Measurements from ENCODE around the gene SERTM1. TPM values are rescaled to one million over a fixed set of nuclear protein-coding genes. Genes with fewer than 3 reads are reported as not detected.

The SERTM1 gene
- total and polyA plus RNA-seq, 2 experiments from 2014 or later, result 0.47 to 1.4 TPM

GRCh38 chr13:36674337-36675212, 755 bp downstream of the SERTM1 start:
- Histone ChIP-seq H3K9me2 (ENCODE audit: insufficient read depth) (no peaks in the 10 kb centered on the region), H3K79me2 (replicated peaks; ENCODE audit: insufficient read depth) (no peaks in the 10 kb centered on the region), H3K27ac (ENCODE audit: low read depth) (no peak overlapping the region), H2AFZ (peak overlapping the region; percentile 98), H3K4me3 (peak overlapping the region; percentile 88), H3K36me3 (ENCODE audit: insufficient read depth) (no peaks in the 10 kb centered on the region), H3K4me1 (ENCODE audit: insufficient read depth) (peaks cover 7% of the 10 kb centered on the region), H3F3A (replicated peaks; ENCODE audit: low read depth) (peaks cover 8% of the 10 kb centered on the region; the same call in 1 of the 2 replicates), H3K4me2 (peak overlapping the region; percentile 98), H3K27me3 (ENCODE audit: insufficient read depth) (peaks cover 51% of the 10 kb centered on the region), H4K20me1 (replicated peaks; ENCODE audit: insufficient read depth) (no peaks in the 10 kb centered on the region)
- Mint-ChIP-seq H3K4me1 (peaks cover 8% of the 10 kb centered on the region), H3K36me3 (ENCODE audit: low read depth) (no peaks in the 10 kb centered on the region; the same call in 2 of the 3 replicates), H3K27me3 (ENCODE audit: insufficient read depth, low read depth, poor library complexity) (peaks cover 36% of the 10 kb centered on the region), H3K27ac (no peak overlapping the region), H3K9me3 (no peaks in the 10 kb centered on the region), H3K4me3 (peak overlapping the region; percentile 81)
- peak; percentile 20 for TF ChIP-seq EZH2 (IDR thresholded peaks at IDR 0.05; ENCODE audit: low read depth, unreplicated experiment)
- TF ChIP-seq, protein P1, sequence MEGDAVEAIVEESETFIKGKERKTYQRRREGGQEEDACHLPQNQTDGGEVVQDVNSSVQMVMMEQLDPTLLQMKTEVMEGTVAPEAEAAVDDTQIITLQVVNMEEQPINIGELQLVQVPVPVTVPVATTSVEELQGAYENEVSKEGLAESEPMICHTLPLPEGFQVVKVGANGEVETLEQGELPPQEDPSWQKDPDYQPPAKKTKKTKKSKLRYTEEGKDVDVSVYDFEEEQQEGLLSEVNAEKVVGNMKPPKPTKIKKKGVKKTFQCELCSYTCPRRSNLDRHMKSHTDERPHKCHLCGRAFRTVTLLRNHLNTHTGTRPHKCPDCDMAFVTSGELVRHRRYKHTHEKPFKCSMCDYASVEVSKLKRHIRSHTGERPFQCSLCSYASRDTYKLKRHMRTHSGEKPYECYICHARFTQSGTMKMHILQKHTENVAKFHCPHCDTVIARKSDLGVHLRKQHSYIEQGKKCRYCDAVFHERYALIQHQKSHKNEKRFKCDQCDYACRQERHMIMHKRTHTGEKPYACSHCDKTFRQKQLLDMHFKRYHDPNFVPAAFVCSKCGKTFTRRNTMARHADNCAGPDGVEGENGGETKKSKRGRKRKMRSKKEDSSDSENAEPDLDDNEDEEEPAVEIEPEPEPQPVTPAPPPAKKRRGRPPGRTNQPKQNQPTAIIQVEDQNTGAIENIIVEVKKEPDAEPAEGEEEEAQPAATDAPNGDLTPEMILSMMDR (conservative IDR thresholded peaks at IDR 0.05; ENCODE audit: low read depth in 2 of 2), result no peak
- ATAC-seq (peak; percentile 53), DNase-seq (ENCODE audit: low spot score) (peak; percentile 45)

- peaks cover 8% of the 10 kb centered on the region for H3K4me1 Mint-ChIP-seq
- Histone ChIP-seq H3K27ac (ENCODE audit: low read depth) (no peak overlapping the region), H2AFZ (no peak overlapping the region), H4K20me1 (replicated peaks; ENCODE audit: insufficient read depth) (no peaks in the 10 kb centered on the region), H3K4me2 (peak overlapping the region; percentile 98), H3F3A (replicated peaks; ENCODE audit: low read depth) (peaks cover 8% of the 10 kb centered on the region; the same call in 1 of the 2 replicates), H3K4me1 (ENCODE audit: insufficient read depth) (peaks cover 7% of the 10 kb centered on the region), H3K4me3 (peak overlapping the region; percentile 88), H3K79me2 (replicated peaks; ENCODE audit: insufficient read depth) (no peaks in the 10 kb centered on the region), H3K9me2 (ENCODE audit: insufficient read depth) (no peaks in the 10 kb centered on the region), H3K27me3 (ENCODE audit: insufficient read depth) (peaks cover 51% of the 10 kb centered on the region), H3K36me3 (ENCODE audit: insufficient read depth) (no peaks in the 10 kb centered on the region)
- ATAC-seq (0 out of 3 replicates have a peak, but pooled peaks have one; percentile 4), DNase-seq (ENCODE audit: low spot score) (peak; percentile 17)
- H3K9me3 Mint-ChIP-seq, result no peaks in the 10 kb centered on the region
- H3K36me3 Mint-ChIP-seq (ENCODE audit: low read depth), result no peaks in the 10 kb centered on the region; the same call in 2 of the 3 replicates
- H3K27ac Mint-ChIP-seq, result no peak overlapping the region
- peak overlapping the region; percentile 81 for H3K4me3 Mint-ChIP-seq
- peaks cover 36% of the 10 kb centered on the region for H3K27me3 Mint-ChIP-seq (ENCODE audit: insufficient read depth, low read depth, poor library complexity)
- TF ChIP-seq, protein P2, sequence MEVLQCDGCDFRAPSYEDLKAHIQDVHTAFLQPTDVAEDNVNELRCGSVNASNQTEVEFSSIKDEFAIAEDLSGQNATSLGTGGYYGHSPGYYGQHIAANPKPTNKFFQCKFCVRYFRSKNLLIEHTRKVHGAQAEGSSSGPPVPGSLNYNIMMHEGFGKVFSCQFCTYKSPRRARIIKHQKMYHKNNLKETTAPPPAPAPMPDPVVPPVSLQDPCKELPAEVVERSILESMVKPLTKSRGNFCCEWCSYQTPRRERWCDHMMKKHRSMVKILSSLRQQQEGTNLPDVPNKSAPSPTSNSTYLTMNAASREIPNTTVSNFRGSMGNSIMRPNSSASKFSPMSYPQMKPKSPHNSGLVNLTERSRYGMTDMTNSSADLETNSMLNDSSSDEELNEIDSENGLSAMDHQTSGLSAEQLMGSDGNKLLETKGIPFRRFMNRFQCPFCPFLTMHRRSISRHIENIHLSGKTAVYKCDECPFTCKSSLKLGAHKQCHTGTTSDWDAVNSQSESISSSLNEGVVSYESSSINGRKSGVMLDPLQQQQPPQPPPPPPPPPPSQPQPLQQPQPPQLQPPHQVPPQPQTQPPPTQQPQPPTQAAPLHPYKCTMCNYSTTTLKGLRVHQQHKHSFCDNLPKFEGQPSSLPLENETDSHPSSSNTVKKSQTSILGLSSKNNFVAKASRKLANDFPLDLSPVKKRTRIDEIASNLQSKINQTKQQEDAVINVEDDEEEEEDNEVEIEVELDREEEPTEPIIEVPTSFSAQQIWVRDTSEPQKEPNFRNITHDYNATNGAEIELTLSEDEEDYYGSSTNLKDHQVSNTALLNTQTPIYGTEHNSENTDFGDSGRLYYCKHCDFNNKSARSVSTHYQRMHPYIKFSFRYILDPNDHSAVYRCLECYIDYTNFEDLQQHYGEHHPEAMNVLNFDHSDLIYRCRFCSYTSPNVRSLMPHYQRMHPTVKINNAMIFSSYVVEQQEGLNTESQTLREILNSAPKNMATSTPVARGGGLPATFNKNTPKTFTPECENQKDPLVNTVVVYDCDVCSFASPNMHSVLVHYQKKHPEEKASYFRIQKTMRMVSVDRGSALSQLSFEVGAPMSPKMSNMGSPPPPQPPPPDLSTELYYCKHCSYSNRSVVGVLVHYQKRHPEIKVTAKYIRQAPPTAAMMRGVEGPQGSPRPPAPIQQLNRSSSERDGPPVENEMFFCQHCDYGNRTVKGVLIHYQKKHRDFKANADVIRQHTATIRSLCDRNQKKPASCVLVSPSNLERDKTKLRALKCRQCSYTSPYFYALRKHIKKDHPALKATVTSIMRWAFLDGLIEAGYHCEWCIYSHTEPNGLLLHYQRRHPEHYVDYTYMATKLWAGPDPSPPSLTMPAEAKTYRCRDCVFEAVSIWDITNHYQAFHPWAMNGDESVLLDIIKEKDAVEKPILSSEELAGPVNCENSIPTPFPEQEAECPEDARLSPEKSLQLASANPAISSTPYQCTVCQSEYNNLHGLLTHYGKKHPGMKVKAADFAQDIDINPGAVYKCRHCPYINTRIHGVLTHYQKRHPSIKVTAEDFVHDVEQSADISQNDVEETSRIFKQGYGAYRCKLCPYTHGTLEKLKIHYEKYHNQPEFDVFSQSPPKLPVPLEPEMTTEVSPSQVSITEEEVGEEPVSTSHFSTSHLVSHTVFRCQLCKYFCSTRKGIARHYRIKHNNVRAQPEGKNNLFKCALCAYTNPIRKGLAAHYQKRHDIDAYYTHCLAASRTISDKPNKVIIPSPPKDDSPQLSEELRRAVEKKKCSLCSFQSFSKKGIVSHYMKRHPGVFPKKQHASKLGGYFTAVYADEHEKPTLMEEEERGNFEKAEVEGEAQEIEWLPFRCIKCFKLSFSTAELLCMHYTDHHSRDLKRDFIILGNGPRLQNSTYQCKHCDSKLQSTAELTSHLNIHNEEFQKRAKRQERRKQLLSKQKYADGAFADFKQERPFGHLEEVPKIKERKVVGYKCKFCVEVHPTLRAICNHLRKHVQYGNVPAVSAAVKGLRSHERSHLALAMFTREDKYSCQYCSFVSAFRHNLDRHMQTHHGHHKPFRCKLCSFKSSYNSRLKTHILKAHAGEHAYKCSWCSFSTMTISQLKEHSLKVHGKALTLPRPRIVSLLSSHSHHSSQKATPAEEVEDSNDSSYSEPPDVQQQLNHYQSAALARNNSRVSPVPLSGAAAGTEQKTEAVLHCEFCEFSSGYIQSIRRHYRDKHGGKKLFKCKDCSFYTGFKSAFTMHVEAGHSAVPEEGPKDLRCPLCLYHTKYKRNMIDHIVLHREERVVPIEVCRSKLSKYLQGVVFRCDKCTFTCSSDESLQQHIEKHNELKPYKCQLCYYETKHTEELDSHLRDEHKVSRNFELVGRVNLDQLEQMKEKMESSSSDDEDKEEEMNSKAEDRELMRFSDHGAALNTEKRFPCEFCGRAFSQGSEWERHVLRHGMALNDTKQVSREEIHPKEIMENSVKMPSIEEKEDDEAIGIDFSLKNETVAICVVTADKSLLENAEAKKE (CRISPR knock-in tag; IDR thresholded peaks at IDR 0.05), result no peak
- TF ChIP-seq STAT1 (IDR thresholded peaks at IDR 0.05; ENCODE audit: unreplicated experiment) (no peak), ETS1 (IDR thresholded peaks at IDR 0.05) (no peak), ZNF114 (CRISPR knock-in tag; IDR thresholded peaks at IDR 0.05) (no peak), REST (IDR thresholded peaks at IDR 0.05; ENCODE audit: unreplicated experiment) (no peak)
Observed at GRCh38 chr13:36675213-36675536, 1.4 kb downstream of the SERTM1 start.

Measured in GM23338 (cell line).